DOHH2 (cell line): ENCODE measurements around the gene HIVEP3.

Experiments
- CTCF ChIP-seq: fragments of 200-600 bp; sonication (generic); IDR thresholded peaks from one replicate; pipeline ENCODE4 v1.5.1; 2014; ENCODE audit warnings: antibody characterized with exemption, mild to moderate bottlenecking, low read depth, low read length; ENCODE audit not compliant: poor library complexity, severe bottlenecking
- EZH2phosphoT487 ChIP-seq: fragments of 200-600 bp; sonication (generic); IDR thresholded peaks from 2 replicates; pipeline ENCODE4 v1.6.1; 2017; ENCODE audit warnings: borderline replicate concordance, mild to moderate bottlenecking, antibody characterized with exemption, low read length, moderate library complexity, mixed read lengths

- TF ChIP-seq CTCF (no peak), EZH2phosphoT487 (no peak)
Observed at GRCh38 chr1:41924911-41925310, 6.2 kb upstream of the HIVEP3 start.
